SK-N-SH (cell line): ENCODE data around the gene LYSMD3. TPM values are rescaled to one million over a fixed set of nuclear protein-coding genes. Genes with fewer than 3 reads are reported as not detected.

Experiments used
- CTCF ChIA-PET: fragments of 300-600, 350-600 bp; formaldehyde crosslinking; extraction: SDS; loops from one replicate; lab custom pipeline; 2021; lab: Yijun Ruan, JAX
- POLR2A ChIA-PET: fragments of 350-600 bp; sonication (Branson Sonifier 250); formaldehyde crosslinking; extraction: SDS; loops from one replicate; lab custom pipeline; 2020; ENCODE audit warnings: antibody characterized with exemption, inconsistent platforms; lab: Yijun Ruan, JAX
- DNase-seq: peaks from one replicate; pipeline ENCODE4 v3.0.0; 2012
- H2AFZ ChIP-seq: fragments of 200-600 bp; sonication (generic); 2 replicates; pipeline ENCODE4 v1.8.1; 2016; ENCODE audit warnings: antibody characterized with exemption, mild to moderate bottlenecking, low read depth
- H3F3A ChIP-seq: fragments of 200-600 bp; sonication (generic); replicated peaks from 2 replicates; pipeline ENCODE3; 2016; ENCODE audit warnings: antibody characterized with exemption, mild to moderate bottlenecking; ENCODE audit not compliant: insufficient read depth
- H3K27ac ChIP-seq, 2 experiments: fragments of 200-500 bp in 1 of 2; fragments of 200-600 bp in 1 of 2; sonication (Bioruptor generic) in 1 of 2; sonication (generic), shearing (Covaris generic) in 1 of 2; 2 replicates each; pipeline versions ENCODE4 v1.5.1 to v1.6.1; 2014 to 2016; ENCODE audit warnings: low read depth in 2 of 2, inconsistent platforms in 1 of 2, low read length in 1 of 2, mild to moderate bottlenecking in 1 of 2, mixed read lengths in 1 of 2
- H3K27me3 ChIP-seq: fragments of 200-600 bp; sonication (generic), shearing (Covaris generic); 2 replicates; pipeline ENCODE4 v1.6.1; 2016; ENCODE audit warnings: mixed run types; ENCODE audit not compliant: insufficient read depth
- H3K36me3 ChIP-seq, 2 experiments: fragments of 200-500 bp in 1 of 2; fragments of 200-600 bp in 1 of 2; sonication (Bioruptor generic) in 1 of 2; sonication (generic) in 1 of 2; replicated peaks in 1 of 2; 2 replicates each; pipeline versions ENCODE3 to v1.5.1; 2014 to 2016; ENCODE audit warnings: low read length in 1 of 2, mild to moderate bottlenecking in 1 of 2; ENCODE audit not compliant: insufficient read depth in 2 of 2, control insufficient read depth in 1 of 2
- H3K4me1 ChIP-seq, 2 experiments: fragments of 200-500 bp in 1 of 2; fragments of 200-600 bp in 1 of 2; sonication (Bioruptor generic) in 1 of 2; sonication (generic), shearing (Covaris generic) in 1 of 2; 2 replicates each; pipeline versions ENCODE4 v1.5.1 to v1.6.1; 2014 to 2016; ENCODE audit warnings: low read depth in 1 of 2, low read length in 1 of 2, mixed run types in 1 of 2; ENCODE audit not compliant: insufficient read depth in 2 of 2, control insufficient read depth in 1 of 2
- H3K4me2 ChIP-seq: fragments of 200-600 bp; sonication (generic), shearing (Covaris generic); 2 replicates; pipeline ENCODE4 v1.6.1; 2017; ENCODE audit warnings: mixed run types
- H3K4me3 ChIP-seq, 2 experiments: fragments of 200-500 bp in 1 of 2; fragments of 200-600 bp in 1 of 2; sonication (Bioruptor generic) in 1 of 2; sonication (generic), shearing (Covaris generic) in 1 of 2; 2 replicates each; pipeline versions ENCODE4 v1.5.1 to v1.8.1; 2014 to 2016; ENCODE audit warnings: low read depth in 2 of 2, inconsistent platforms in 1 of 2, low read length in 1 of 2, mild to moderate bottlenecking in 1 of 2, mixed read lengths in 1 of 2, moderate library complexity in 1 of 2
- H3K79me2 ChIP-seq: fragments of 200-600 bp; sonication (generic); 2 replicates; pipeline ENCODE4 v1.8.1; 2017; ENCODE audit warnings: mild to moderate bottlenecking; ENCODE audit not compliant: insufficient read depth
- H3K9ac ChIP-seq: fragments of 200-600 bp; sonication (generic); 2 replicates; pipeline ENCODE4 v1.6.1; 2017; ENCODE audit warnings: mixed run types
- H3K9me2 ChIP-seq: fragments of 200-600 bp; sonication (generic); 2 replicates; pipeline ENCODE4 v1.6.1; 2017; ENCODE audit warnings: mixed run types
- H3K9me3 ChIP-seq: fragments of 200-600 bp; sonication (generic); 2 replicates; pipeline ENCODE4 v1.6.1; 2017; ENCODE audit warnings: mixed run types, mild to moderate bottlenecking, moderate library complexity
- H4K20me1 ChIP-seq: fragments of 200-600 bp; sonication (generic); 2 replicates; pipeline ENCODE4 v1.6.1; 2017; ENCODE audit warnings: mild to moderate bottlenecking, mixed run types; ENCODE audit not compliant: insufficient read depth
- CTCF ChIP-seq: fragments of 200-600 bp; sonication (generic); IDR thresholded peaks from 2 replicates; pipeline ENCODE4 v1.6.1; 2017; ENCODE audit warnings: antibody characterized with exemption, mild to moderate bottlenecking, moderate library complexity
- FOXJ3 ChIP-seq: sonication (generic); formaldehyde crosslinking; IDR thresholded peaks from 2 replicates; pipeline ENCODE4 v1.5.1; 2020; ENCODE audit warnings: mild to moderate bottlenecking, missing genetic modification reagents
- GABPA ChIP-seq: IDR thresholded peaks from 2 replicates; pipeline ENCODE4 v1.4.0; 2012; ENCODE audit warnings: low read depth, mild to moderate bottlenecking
- GATA2 ChIP-seq: sonication (generic); formaldehyde crosslinking; IDR thresholded peaks from 2 replicates; pipeline ENCODE4 v1.5.0; 2020; ENCODE audit warnings: mild to moderate bottlenecking, missing genetic modification reagents
- JUND ChIP-seq: IDR thresholded peaks from 2 replicates; pipeline ENCODE4 v1.4.0; 2012
- MXI1 ChIP-seq: IDR thresholded peaks from 2 replicates; pipeline ENCODE4 v1.6.1; 2012; ENCODE audit warnings: mild to moderate bottlenecking, low read depth, low read length, improper control_type of control experiment
- NFIC ChIP-seq: IDR thresholded peaks from 2 replicates; pipeline ENCODE4 v1.4.0; 2012; ENCODE audit warnings: borderline replicate concordance
- NRF1 ChIP-seq: IDR thresholded peaks from 2 replicates; pipeline ENCODE4 v1.6.1; 2012; ENCODE audit warnings: low read depth, mild to moderate bottlenecking, low read length
- RAD21 ChIP-seq: IDR thresholded peaks from 2 replicates; pipeline ENCODE4 v1.6.1; 2012; ENCODE audit warnings: mild to moderate bottlenecking, low read length
- RXRA ChIP-seq: IDR thresholded peaks from 2 replicates; pipeline ENCODE4 v1.4.0; 2012; ENCODE audit warnings: low read depth, mild to moderate bottlenecking, borderline replicate concordance
- TCF12 ChIP-seq: IDR thresholded peaks from 2 replicates; pipeline ENCODE4 v1.4.0; 2012
- YY1 ChIP-seq: IDR thresholded peaks from 2 replicates; pipeline ENCODE4 v1.4.0; 2012; ENCODE audit warnings: low read depth, mild to moderate bottlenecking
- ZBTB33 ChIP-seq: IDR thresholded peaks from 2 replicates; pipeline ENCODE4 v1.4.0; 2012; ENCODE audit warnings: low read depth, borderline replicate concordance
- WGBS: methylation state at CpG from one replicate; pipeline ENCODE4 v1.1.6; 2017; ENCODE audit warnings: low lambda C conversion rate; 5-methylcytosine and 5-hydroxymethylcytosine counted together
- polyA plus RNA-seq, 3 experiments: library from polyadenylated mRNA; depleted of rRNA; stranded (reverse); fragments of >200 nt; gene quantifications; 2 replicates each; pipeline ENCODE4 v1.2.3, GENCODE V29; 2012

LYSMD3 gene
- polyA plus RNA-seq, 1 of the 3 experiments (the other 2 are of a cell fraction): 6.7 TPM

GRCh38 chr5:90550963-90551362 is 21.6 kb upstream of the LYSMD3 start:
- Histone ChIP-seq H3K27me3 (peaks cover 5% of the 10 kb centered on the region; the same call in 1 of the 2 replicates), H3K4me1 (peaks cover 0 to 2% of the 10 kb centered on the region in 2 experiments; a peak in 2 of 4 replicates), H3K79me2 (no peaks in the 10 kb centered on the region), H3K4me2 (no peak overlapping the region), H2AFZ (no peak overlapping the region), H3K9me2 (no peaks in the 10 kb centered on the region), H3K27ac (no peak overlapping the region), H3K36me3 (no peaks in the 10 kb centered on the region), H3F3A (no peaks in the 10 kb centered on the region), H3K4me3 (no peak overlapping the region), H3K9ac (no peak overlapping the region), H4K20me1 (no peaks in the 10 kb centered on the region), H3K9me3 (no peaks in the 10 kb centered on the region)
- ChIA-PET POLR2A (interaction anchor here (1.3 kb wide), 1 partner anchor 8 kb away, joined by 3 read pairs; the partner anchor contains the start of gene ADGRV1), CTCF (interaction anchor here (1.6 kb wide), 1 partner anchor 21 kb away, joined by 7 read pairs; the partner anchor contains the start of gene LYSMD3)
- 38% methylated on average over 3 of the region's 3 CpGs for WGBS
- DNase-seq: no peak
- TF ChIP-seq MXI1 (no peak), RAD21 (no peak), GATA2 (CRISPR knock-in tag) (no peak)

- Histone ChIP-seq H3K79me2 (no peaks in the 10 kb centered on the region), H3K9ac (no peak overlapping the region), H3K4me3 (no peak overlapping the region), H3K36me3 (no peaks in the 10 kb centered on the region), H3F3A (no peaks in the 10 kb centered on the region), H3K4me1 (peaks cover 0 to 2% of the 10 kb centered on the region in 2 experiments; a peak in 2 of 4 replicates), H2AFZ (no peak overlapping the region), H3K27me3 (no peaks in the 10 kb centered on the region), H4K20me1 (no peaks in the 10 kb centered on the region), H3K27ac (no peak overlapping the region), H3K4me2 (no peak overlapping the region), H3K9me3 (no peaks in the 10 kb centered on the region), H3K9me2 (no peaks in the 10 kb centered on the region)
- 69% methylated on average over 2 of the region's 2 CpGs for WGBS
- no peak for TF ChIP-seq JUND
- TF ChIP-seq RXRA: no peak
- TF ChIP-seq GABPA: no peak
- no peak for TF ChIP-seq CTCF
- TF ChIP-seq NFIC: no peak
- TF ChIP-seq ZBTB33: no peak
- no peak for TF ChIP-seq YY1
- TF ChIP-seq MXI1: no peak
- TF ChIP-seq NRF1: no peak
- no peak for TF ChIP-seq FOXJ3 (CRISPR knock-in tag)
- no peak for TF ChIP-seq TCF12
- DNase-seq: no peak
- ChIA-PET CTCF (interaction anchor here (0.8 to 1.6 kb wide), 2 partner anchors 14 to 20 kb away, joined by 3 to 7 read pairs; partner anchors contain the start of gene LYSMD3), POLR2A (interaction anchor here (1.3 kb wide), 1 partner anchor 9 kb away, joined by 3 read pairs; the partner anchor contains the start of gene ADGRV1)
Measured at GRCh38 chr5:90549729-90550275, 20.4 kb upstream of the LYSMD3 start.
